Measurements from ENCODE around the gene MFSD6L.

The MFSD6L gene

GRCh38 chr17:8798846-8799569 lies at the start of gene MFSD6L:
MFSD6L (minus strand) TSS chr17:8799365; CDS start chr17:8799120, 245 bp downstream.
- no peak for FAIRE-seq
- DNase-seq (ENCODE audit: insufficient read length, low spot score) = no peak

- FAIRE-seq (no peak), DNase-seq (ENCODE audit: insufficient read length, low spot score) (no peak)
These were observed 48.7 kb upstream of the MFSD6L start for GRCh38 chr17:8847891-8848290.

- FAIRE-seq (peak; percentile 96), DNase-seq (ENCODE audit: insufficient read length, low spot score) (peak; percentile 65)
These were observed 47.6 kb upstream of the MFSD6L start for GRCh38 chr17:8846768-8847211.

GRCh38 chr17:8844229-8845218 lies 45.4 kb upstream of the MFSD6L start:
- FAIRE-seq (no peak), DNase-seq (ENCODE audit: insufficient read length, low spot score) (no peak)

- FAIRE-seq (no peak), DNase-seq (ENCODE audit: insufficient read length, low spot score) (no peak)
These were observed 44.2 kb upstream of the MFSD6L start for GRCh38 chr17:8843344-8843743.

- DNase-seq (ENCODE audit: insufficient read length, low spot score) (no peak), FAIRE-seq (no peak)
These were observed 42.7 kb upstream of the MFSD6L start for GRCh38 chr17:8841844-8842243.

- FAIRE-seq = no peak
- no peak for DNase-seq (ENCODE audit: insufficient read length, low spot score)
These were observed 40.3 kb upstream of the MFSD6L start for GRCh38 chr17:8839410-8839935.

GRCh38 chr17:8838551-8839095 lies 39.5 kb upstream of the MFSD6L start:
- FAIRE-seq (no peak), DNase-seq (ENCODE audit: insufficient read length, low spot score) (no peak)

GRCh38 chr17:8837563-8838075 lies 38.5 kb upstream of the MFSD6L start:
- FAIRE-seq (no peak), DNase-seq (ENCODE audit: insufficient read length, low spot score) (no peak)

GRCh38 chr17:8836821-8837562 lies 37.8 kb upstream of the MFSD6L start:
- DNase-seq (ENCODE audit: insufficient read length, low spot score) = no peak
- FAIRE-seq = peak; percentile 9

GRCh38 chr17:8835631-8836364 lies 36.6 kb upstream of the MFSD6L start:
- FAIRE-seq = no peak

GRCh38 chr17:8835106-8835505 lies 35.9 kb upstream of the MFSD6L start:
- FAIRE-seq = no peak
- no peak for DNase-seq (ENCODE audit: insufficient read length, low spot score)

More at GRCh38 chr17:8835631-8836364, 36.6 kb upstream of the MFSD6L start:
- DNase-seq (ENCODE audit: insufficient read length, low spot score) = no peak

GRCh38 chr17:8832711-8833352 lies 33.7 kb upstream of the MFSD6L start:
- DNase-seq (ENCODE audit: insufficient read length, low spot score) = no peak
- no peak for FAIRE-seq

- no peak for FAIRE-seq
- DNase-seq (ENCODE audit: insufficient read length, low spot score) = no peak
These were observed 32.2 kb upstream of the MFSD6L start for GRCh38 chr17:8831234-8831849.

- DNase-seq (ENCODE audit: insufficient read length, low spot score) = no peak
- FAIRE-seq = no peak
These were observed 31.0 kb upstream of the MFSD6L start for GRCh38 chr17:8830141-8830540.

GRCh38 chr17:8829036-8829941 lies 30.1 kb upstream of the MFSD6L start:
- FAIRE-seq = peak; percentile 99
- DNase-seq (ENCODE audit: insufficient read length, low spot score) = no peak

GRCh38 chr17:8828517-8828875 lies 29.3 kb upstream of the MFSD6L start:
- DNase-seq (ENCODE audit: insufficient read length, low spot score) = no peak
- no peak for FAIRE-seq
